GM18511 (cell line): ENCODE measurements around the gene USP28.
"Not testable (repeated sequence)": the region's sequence is repeated elsewhere in the genome, so short reads cannot be mapped to it uniquely, and the experiment has no call there.

Source experiments
- ATAC-seq: cut with Tn5 transposase; IDR thresholded peaks from one replicate; pipeline ENCODE4 v1.9.1; 2021; ENCODE audit warnings: mild to moderate bottlenecking, moderate library complexity; ENCODE audit not compliant: unreplicated experiment

The USP28 gene

DNA sequence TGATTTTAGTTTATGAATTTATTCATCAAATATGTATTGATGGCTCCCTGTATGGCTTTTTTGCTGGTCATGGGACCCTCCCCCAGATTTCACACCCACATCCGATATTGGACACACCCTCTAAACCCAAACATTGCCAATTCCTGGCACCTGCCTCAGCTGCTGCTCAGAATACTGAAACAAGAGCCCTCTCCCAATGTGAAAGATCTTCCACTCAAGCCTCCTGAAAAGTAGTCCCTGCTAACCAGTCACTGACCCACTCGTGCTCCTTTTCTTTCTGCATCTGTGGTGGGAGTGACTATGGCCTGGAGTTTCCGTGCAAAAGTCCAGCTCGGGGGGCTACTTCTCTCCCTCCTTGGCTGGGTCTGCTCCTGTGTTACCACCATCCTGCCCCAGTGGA is 95.9 kb downstream of the USP28 start, which contains the start of gene CLDN25:
Gene CLDN25, plus strand, starts transcription at position 301 of the 400 bp plus-strand sequence. Its CDS starts 0 bp downstream, at position 301.
- ATAC-seq: no peak

DNA sequence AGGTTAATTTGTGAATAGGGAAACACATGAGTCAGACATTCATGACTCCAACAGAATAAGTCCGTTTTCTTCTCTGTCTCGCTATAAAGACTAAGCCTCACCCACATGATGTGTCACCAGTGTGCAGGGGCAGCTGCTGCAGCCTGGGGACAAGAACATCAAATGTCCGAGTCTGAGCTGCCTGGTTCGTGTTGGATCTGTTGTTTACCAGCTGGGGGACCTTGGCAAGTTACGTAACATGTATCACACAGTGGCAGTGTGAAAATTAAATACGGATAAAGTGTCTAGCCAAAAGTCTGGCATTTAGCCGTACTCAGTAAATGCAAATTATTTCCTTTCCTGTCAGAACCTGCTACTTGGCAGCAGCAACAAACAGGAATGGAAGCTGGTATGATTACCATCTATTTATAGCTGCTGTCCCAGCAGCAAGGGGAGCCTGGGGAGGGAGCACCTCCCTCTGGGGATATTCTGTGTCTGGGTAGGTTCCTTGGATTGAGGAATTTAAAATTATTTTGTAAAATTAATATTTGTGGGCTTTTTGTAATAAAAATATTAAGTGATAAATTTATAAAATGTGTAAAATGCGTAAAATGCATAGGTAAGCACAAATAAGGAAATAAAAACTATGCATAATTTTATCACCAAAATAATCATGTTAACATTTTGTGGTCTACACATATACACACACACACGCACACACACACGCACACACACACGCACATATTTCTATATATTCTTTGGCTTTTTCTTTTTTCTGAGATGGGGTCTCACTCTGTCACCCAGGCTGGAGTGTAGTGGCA is 97.1 kb downstream of the USP28 start:
- ATAC-seq: no peak

DNA sequence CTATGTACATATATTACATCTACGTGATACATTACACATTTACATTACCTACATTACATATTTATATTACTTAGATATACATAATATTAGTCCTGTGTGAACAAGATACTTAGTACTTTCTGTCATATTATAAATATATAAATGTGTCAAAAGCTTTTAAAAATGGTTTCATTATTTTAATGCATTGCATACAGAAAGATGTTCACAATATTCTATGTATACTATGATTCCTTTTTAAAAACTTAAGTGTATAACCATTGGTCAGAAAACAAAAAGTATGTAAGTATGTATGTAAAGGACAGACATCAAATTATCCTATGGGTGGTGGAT is 101.2 kb downstream of the USP28 start:
- no peak for ATAC-seq

DNA sequence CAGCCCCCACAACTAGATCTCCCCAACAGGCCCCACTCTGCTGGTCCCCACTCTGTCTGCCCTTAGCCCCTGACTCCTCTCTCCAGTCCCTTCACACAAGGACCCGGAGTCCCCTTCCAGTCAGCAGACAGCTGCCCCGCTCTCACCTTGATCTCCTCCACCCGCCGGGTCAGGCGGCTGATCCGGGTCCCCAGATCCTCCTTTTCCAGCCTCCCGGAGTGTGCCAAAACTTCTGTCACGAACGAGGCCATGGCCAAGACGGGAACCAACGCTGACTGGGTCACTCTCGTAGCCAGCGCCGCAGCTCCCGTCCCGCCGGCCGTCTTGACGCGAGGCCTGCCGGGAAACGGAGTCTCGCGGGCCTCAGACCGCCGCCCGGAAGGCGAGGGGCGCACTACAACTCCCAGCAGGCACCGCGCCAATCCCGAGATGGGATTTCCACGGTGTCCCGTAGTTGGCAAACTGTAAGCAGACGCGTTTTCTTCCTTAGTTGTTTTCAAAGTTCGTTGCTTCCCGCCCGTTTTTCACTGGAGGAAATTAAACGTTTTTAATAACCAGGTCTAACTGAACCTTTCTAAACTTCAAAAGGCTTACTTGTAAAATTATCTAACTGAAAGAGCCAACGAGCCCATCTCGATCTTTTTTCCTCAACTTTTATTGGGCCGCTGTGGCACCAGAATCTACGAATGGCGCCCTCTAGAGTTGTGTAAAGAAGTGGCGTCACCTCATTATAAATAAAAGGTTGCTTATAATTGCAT is 101.8 kb downstream of the USP28 start, which contains the start of gene ZW10:
Gene ZW10, minus strand, starts transcription at position 277 of the 758 bp plus-strand sequence. Its CDS starts 26 bp downstream, at position 251.
- peak; percentile 98 for ATAC-seq

DNA sequence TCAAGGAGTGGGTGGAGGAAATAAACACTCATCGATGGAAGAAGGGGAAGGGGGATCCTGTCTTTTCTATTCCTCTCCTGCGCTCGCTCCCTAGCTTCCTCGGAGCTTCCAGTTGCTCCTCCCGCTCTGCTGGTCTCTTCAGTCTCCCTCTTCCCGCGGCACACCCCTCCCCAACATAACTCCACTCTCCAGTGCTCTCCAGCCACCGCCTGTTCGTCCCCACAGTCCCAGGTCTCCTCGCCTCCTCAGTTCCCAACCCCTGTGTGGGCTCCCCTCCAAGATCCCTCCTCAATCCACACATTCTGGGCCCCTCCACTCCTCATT is 102.3 kb downstream of the USP28 start:
- peak; percentile 28 for ATAC-seq

DNA sequence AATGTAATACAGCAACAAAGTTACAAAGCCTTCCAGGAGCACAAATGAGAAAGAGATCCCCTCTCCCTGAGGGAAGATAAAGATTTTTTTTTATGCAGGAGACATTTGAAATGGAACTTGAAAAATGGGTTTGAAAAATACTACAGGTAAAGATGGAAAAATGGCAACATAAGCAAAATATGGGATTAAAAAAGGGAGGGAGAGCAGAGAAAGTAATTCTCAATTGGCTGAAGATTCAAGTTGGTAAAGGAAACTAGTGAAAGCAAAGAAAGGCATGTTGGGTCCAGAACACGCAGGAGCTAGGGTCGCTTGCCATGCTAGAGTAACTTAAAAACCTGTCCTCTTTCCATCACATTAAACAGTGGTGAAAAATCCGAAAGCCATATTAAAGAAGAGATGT is 103.4 kb downstream of the USP28 start:
- ATAC-seq: no peak

DNA sequence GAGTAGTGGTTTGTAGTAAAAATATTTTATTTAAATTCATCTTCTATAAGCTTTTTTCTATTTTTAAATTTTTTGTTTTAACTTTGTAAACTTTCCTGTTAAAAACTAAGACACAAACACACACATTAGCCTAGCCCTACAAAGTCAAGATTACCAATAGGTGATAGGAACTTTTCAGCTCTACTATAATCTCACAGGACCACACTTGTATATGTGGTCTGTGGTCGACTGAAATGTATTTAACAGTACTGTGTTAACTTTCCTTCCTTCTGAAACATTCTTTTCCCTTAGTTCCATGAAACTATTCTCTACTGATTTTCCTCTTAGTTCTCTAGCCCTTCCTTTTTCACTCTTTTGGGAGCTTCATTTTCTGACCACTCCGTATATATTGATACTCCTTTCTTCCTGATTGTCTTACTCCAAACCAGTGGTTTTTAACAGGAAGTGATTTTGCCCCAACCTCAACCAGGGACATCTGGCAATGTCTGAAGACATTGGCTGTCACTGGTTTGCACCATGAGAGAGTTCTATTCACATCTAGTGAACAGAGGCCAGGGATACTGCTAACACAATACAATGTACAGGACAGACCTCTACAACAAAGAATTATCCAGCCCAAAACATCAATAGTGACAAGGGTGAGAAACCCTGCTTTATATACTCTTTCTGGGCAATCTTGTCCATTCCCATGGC is 110.7 kb downstream of the USP28 start:
- ATAC-seq: no peak

DNA sequence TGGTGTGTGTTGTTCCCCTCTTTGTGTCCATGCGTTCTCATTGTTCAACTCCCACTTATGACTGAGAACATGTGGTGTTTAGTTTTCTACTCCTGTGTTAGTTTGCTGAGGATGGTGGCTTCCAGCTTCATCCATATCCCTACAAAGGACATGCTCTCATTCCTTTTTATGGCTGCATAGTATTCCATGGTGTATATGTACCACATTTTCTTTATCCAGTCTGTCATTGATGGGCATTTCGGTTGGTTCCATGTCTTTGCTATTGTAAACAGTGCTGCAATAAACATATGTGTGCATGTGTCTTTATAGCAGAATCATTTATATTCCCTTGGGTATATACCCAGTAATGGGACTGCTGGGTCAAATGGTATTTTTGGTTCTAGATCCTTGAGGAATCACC is 112.3 kb downstream of the USP28 start:
- not testable (repeated sequence) for ATAC-seq

DNA sequence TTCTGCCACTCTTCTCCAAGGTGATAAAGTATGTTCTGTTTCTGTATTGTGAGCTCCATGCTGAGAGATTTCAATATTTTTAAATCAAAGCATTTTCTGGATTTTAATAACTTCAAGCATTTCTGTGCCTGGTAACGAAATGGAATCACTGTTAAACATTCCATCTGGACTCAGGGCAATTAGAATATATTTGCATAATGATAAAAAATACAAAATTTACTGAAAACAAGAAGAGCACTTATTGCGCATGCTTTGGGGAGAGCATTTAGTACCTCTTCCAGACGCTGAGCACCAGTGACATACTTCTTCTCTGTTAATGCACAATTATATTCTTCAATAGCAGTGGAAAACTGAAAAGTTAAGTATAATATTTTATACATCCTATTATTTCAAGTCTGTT is 115.1 kb downstream of the USP28 start:
- no peak for ATAC-seq

DNA sequence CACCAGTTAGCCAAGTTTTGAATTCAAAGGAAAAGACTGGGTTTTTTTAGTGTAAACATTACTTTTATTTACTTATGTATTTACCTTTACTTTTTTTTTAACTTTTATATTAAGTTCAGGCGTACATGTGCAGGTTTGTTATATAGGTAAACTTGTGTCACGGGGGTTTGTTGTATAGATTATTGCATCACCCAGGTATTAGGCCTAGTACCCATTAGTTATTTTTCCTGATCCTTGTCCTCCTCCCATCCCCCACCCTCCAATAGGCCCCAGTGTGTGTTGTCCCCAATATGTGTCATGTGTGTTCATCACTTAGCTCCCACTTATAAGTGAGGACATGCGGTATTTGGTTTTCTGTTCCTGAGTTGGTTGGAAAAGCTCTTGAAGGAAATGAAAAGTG is 122.4 kb downstream of the USP28 start:
- no peak for ATAC-seq
